Breast epithelium (tissue), 3 donors: ENCODE results near the gene DNAH3.

Experiments
- POLR2A ChIP-seq: fragments of 450-650 bp; IDR thresholded peaks from one replicate; pipeline ENCODE4 v1.6.1; 2016; ENCODE audit warnings: antibody characterized with exemption, mild to moderate bottlenecking, moderate library complexity
- TF ChIP-seq, protein P1 (sequence below), 3 donors: fragments of 450-650 bp; IDR thresholded peaks; one replicate each; pipeline ENCODE4 v1.5.1; 2016 to 2017; ENCODE audit warnings: antibody characterized with exemption in 3 of 3, mild to moderate bottlenecking in 3 of 3, moderate library complexity in 3 of 3

DNA sequence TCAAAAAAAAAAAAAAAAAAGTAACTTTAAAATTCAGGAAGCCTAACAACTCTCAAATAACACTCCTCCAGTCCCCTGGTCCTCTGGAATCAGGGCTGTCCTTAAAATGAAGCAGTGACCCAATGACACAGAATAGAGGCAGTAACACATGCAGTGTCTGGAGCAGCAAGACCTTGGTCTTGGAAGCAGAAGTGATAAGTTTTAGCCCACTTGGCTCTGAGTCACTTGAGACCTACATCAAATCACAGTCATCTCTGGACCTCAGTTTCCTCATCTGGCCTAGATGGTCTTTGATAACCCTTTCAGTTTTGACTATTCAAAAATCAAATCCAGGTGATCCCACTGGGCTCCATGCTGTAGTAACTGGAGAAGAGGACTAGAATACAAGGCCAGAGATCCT lies 211.0 kb downstream of the DNAH3 start:
- no peak for TF ChIP-seq POLR2A
- TF ChIP-seq, protein P1, sequence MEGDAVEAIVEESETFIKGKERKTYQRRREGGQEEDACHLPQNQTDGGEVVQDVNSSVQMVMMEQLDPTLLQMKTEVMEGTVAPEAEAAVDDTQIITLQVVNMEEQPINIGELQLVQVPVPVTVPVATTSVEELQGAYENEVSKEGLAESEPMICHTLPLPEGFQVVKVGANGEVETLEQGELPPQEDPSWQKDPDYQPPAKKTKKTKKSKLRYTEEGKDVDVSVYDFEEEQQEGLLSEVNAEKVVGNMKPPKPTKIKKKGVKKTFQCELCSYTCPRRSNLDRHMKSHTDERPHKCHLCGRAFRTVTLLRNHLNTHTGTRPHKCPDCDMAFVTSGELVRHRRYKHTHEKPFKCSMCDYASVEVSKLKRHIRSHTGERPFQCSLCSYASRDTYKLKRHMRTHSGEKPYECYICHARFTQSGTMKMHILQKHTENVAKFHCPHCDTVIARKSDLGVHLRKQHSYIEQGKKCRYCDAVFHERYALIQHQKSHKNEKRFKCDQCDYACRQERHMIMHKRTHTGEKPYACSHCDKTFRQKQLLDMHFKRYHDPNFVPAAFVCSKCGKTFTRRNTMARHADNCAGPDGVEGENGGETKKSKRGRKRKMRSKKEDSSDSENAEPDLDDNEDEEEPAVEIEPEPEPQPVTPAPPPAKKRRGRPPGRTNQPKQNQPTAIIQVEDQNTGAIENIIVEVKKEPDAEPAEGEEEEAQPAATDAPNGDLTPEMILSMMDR (IDR thresholded peaks at IDR 0.05): no peak
